H1 (cell line): ENCODE results near the gene SLC25A22. TPM values are rescaled to one million over a fixed set of nuclear protein-coding genes. Genes with fewer than 3 reads are reported as not detected.

ENCODE experiments used
- CTCF ChIA-PET: fragments of 300-600 bp; sonication (Branson Sonifier 250); formaldehyde crosslinking; loops from one replicate; lab custom pipeline; 2021; ENCODE audit not compliant: partially characterized antibody; lab: Charles Lee
- POLR2A ChIA-PET: fragments of 300-600 bp; sonication (Branson Sonifier 250); formaldehyde crosslinking; loops from one replicate; lab custom pipeline; 2021; ENCODE audit warnings: inconsistent platforms; ENCODE audit not compliant: partially characterized antibody; lab: Charles Lee
- DNase-seq, 2 experiments: peaks; one replicate each; pipeline versions ENCODE4 v3.0.0 to v3.0.0-alpha.2; 2010 to 2022; ENCODE audit warnings: low spot score in 2 of 2, low read depth in 1 of 2, mixed read lengths in 1 of 2
- FAIRE-seq: peaks from 2 replicates; lab custom pipeline; 2011; peaks lifted over from hg19 to GRCh38; lab: Jason Lieb, UNC
- H2AFZ ChIP-seq: 2 replicates; pipeline ENCODE4 v1.8.1; 2012; ENCODE audit warnings: low read length, inconsistent platforms
- H2AK5ac ChIP-seq: 2 replicates; pipeline ENCODE4 v1.6.1; 2013; ENCODE audit warnings: low read depth, low read length
- H2BK120ac ChIP-seq: replicated peaks from 2 replicates; pipeline ENCODE3; 2013; ENCODE audit warnings: low read depth, low read length, inconsistent platforms
- H2BK12ac ChIP-seq: 2 replicates; pipeline ENCODE4 v1.6.1; 2013; ENCODE audit warnings: low read depth, low read length
- H2BK15ac ChIP-seq: 2 replicates; pipeline ENCODE4 v1.6.1; 2013; ENCODE audit warnings: low read length
- H2BK20ac ChIP-seq: 2 replicates; pipeline ENCODE4 v1.6.1; 2013; ENCODE audit warnings: low read length
- H2BK5ac ChIP-seq: 2 replicates; pipeline ENCODE4 v1.6.1; 2013; ENCODE audit warnings: low read depth, low read length
- H3K14ac ChIP-seq: 2 replicates; pipeline ENCODE4 v1.6.1; 2013; ENCODE audit warnings: inconsistent platforms; ENCODE audit not compliant: insufficient read length
- H3K18ac ChIP-seq: 2 replicates; pipeline ENCODE4 v1.6.1; 2013; ENCODE audit warnings: low read length; ENCODE audit errors: extremely low read depth
- H3K23ac ChIP-seq: 2 replicates; pipeline ENCODE4 v1.6.1; 2013; ENCODE audit warnings: inconsistent platforms; ENCODE audit not compliant: insufficient read length
- H3K23me2 ChIP-seq: 2 replicates; pipeline ENCODE4 v1.6.1; 2013; ENCODE audit warnings: low read depth, low read length
- H3K27ac ChIP-seq: 2 replicates; pipeline ENCODE4 v1.6.1; 2011; ENCODE audit warnings: low read depth, low read length, inconsistent platforms
- H3K27me3 ChIP-seq, 4 experiments: replicated peaks in 1 of 4; 1 replicate in 1 of 4; 2 replicates in 3 of 4; pipeline versions ENCODE4 v1.6.1 to v1.8.1; 2011 to 2013; ENCODE audit warnings: low read length in 3 of 4, mild to moderate bottlenecking in 3 of 4, inconsistent platforms in 2 of 4, mixed read lengths in 2 of 4, moderate library complexity in 1 of 4; ENCODE audit not compliant: control insufficient read depth in 3 of 4, insufficient read depth in 3 of 4; ENCODE audit errors: extremely low read depth in 1 of 4
- H3K36me3 ChIP-seq, 4 experiments: 2 replicates each; pipeline versions ENCODE4 v1.6.1 to v1.8.1; 2011 to 2013; ENCODE audit warnings: mild to moderate bottlenecking in 4 of 4, low read length in 3 of 4, moderate library complexity in 2 of 4, control low read depth in 1 of 4, inconsistent platforms in 1 of 4; ENCODE audit not compliant: insufficient read depth in 4 of 4, control insufficient read depth in 2 of 4
- H3K4ac ChIP-seq: replicated peaks from 2 replicates; pipeline ENCODE3; 2013; ENCODE audit warnings: low read length, low read depth, mixed read lengths, inconsistent platforms; ENCODE audit not compliant: insufficient read length
- H3K4me1 ChIP-seq, 4 experiments: replicated peaks in 1 of 4; 1 replicate in 1 of 4; 2 replicates in 3 of 4; pipeline versions ENCODE4 v1.6.1 to v1.8.1; 2011 to 2013; ENCODE audit warnings: low read length in 3 of 4, inconsistent platforms in 2 of 4, mixed read lengths in 1 of 4; ENCODE audit not compliant: insufficient read depth in 4 of 4, control insufficient read depth in 3 of 4
- H3K4me2 ChIP-seq, 2 experiments: 2 replicates each; pipeline versions ENCODE4 v1.6.1 to v1.8.1; 2011 to 2013; ENCODE audit warnings: low read depth in 2 of 2, low read length in 2 of 2, control low read depth in 1 of 2, inconsistent platforms in 1 of 2, mild to moderate bottlenecking in 1 of 2; ENCODE audit not compliant: insufficient read depth in 1 of 2
- H3K4me3 ChIP-seq, 4 experiments: fragments of 200-600, 300-600 bp in 1 of 4; sonication (generic), shearing (Covaris generic), sonication (Bioruptor Twin) in 1 of 4; 2 replicates each; pipeline versions ENCODE4 v1.5.1 to v1.8.1; 2011 to 2016; ENCODE audit warnings: low read length in 4 of 4, low read depth in 3 of 4, control low read depth in 2 of 4, inconsistent platforms in 2 of 4, mild to moderate bottlenecking in 2 of 4, mixed read lengths in 1 of 4, moderate library complexity in 1 of 4; ENCODE audit not compliant: insufficient read depth in 2 of 4; ENCODE audit errors: extremely low read depth in 1 of 4
- H3K56ac ChIP-seq: replicated peaks from 2 replicates; pipeline ENCODE3; 2013; ENCODE audit warnings: low read depth, mild to moderate bottlenecking, mixed read lengths, low read length, inconsistent platforms; ENCODE audit not compliant: insufficient read length
- H3K79me1 ChIP-seq: 2 replicates; pipeline ENCODE4 v1.6.1; 2013; ENCODE audit warnings: low read depth, low read length, control low read depth
- H3K79me2 ChIP-seq, 2 experiments: 2 replicates each; pipeline versions ENCODE4 v1.6.1 to v1.8.1; 2012 to 2013; ENCODE audit warnings: low read length in 2 of 2, mild to moderate bottlenecking in 2 of 2, inconsistent platforms in 1 of 2; ENCODE audit not compliant: insufficient read depth in 2 of 2, control insufficient read depth in 1 of 2
- H3K9ac ChIP-seq, 4 experiments: replicated peaks in 1 of 4; 1 replicate in 1 of 4; 2 replicates in 3 of 4; pipeline versions ENCODE4 v1.6.1 to v1.8.1; 2011 to 2013; ENCODE audit warnings: low read depth in 3 of 4, low read length in 3 of 4, control low read depth in 2 of 4, mild to moderate bottlenecking in 2 of 4, moderate library complexity in 2 of 4, inconsistent platforms in 1 of 4; ENCODE audit errors: extremely low read depth in 1 of 4
- H3K9me3 ChIP-seq, 2 experiments: 2 replicates each; pipeline versions ENCODE4 v1.6.1 to v1.8.1; 2012 to 2013; ENCODE audit warnings: mild to moderate bottlenecking in 2 of 2, moderate library complexity in 2 of 2, control low read depth in 1 of 2, inconsistent platforms in 1 of 2, low read depth in 1 of 2, low read length in 1 of 2, mixed read lengths in 1 of 2; ENCODE audit not compliant: insufficient read depth in 2 of 2
- H4K20me1 ChIP-seq, 2 experiments: replicated peaks in 1 of 2; 2 replicates each; pipeline versions ENCODE3 to v1.8.1; 2011 to 2013; ENCODE audit warnings: inconsistent platforms in 2 of 2, low read length in 2 of 2, mild to moderate bottlenecking in 1 of 2; ENCODE audit not compliant: insufficient read depth in 2 of 2, control insufficient read depth in 1 of 2
- H4K5ac ChIP-seq: 2 replicates; pipeline ENCODE4 v1.6.1; 2013; ENCODE audit warnings: low read length, low read depth, mixed read lengths, inconsistent platforms; ENCODE audit not compliant: insufficient read length
- H4K8ac ChIP-seq: 2 replicates; pipeline ENCODE4 v1.8.0; 2013; ENCODE audit warnings: mild to moderate bottlenecking, moderate library complexity, low read length, inconsistent platforms; ENCODE audit not compliant: insufficient read depth; ENCODE audit errors: extremely low read depth
- H4K91ac ChIP-seq: replicated peaks from 2 replicates; pipeline ENCODE3; 2013; ENCODE audit warnings: low read length, mixed read lengths, inconsistent platforms; ENCODE audit not compliant: insufficient read length
- ASH2L ChIP-seq: fragments of 200-600, 300-600 bp; sonication (generic); IDR thresholded peaks from one replicate; pipeline ENCODE4 v1.7.1; 2017; ENCODE audit warnings: low read length
- FOSL1 ChIP-seq: IDR thresholded peaks from 2 replicates; pipeline ENCODE4 v1.6.1; 2011; ENCODE audit warnings: mild to moderate bottlenecking, low read depth, low read length, moderate library complexity; ENCODE audit not compliant: insufficient read depth
- JUN ChIP-seq: IDR thresholded peaks from 2 replicates; pipeline ENCODE4 v1.6.1; 2011; ENCODE audit warnings: low read depth, mild to moderate bottlenecking, improper control_type of control experiment, low read length
- POLR2A ChIP-seq, 2 experiments: IDR thresholded peaks; 1 replicate in 1 of 2; 2 replicates in 1 of 2; pipeline ENCODE4 v1.6.1; 2011; ENCODE audit warnings: low read depth in 2 of 2, low read length in 2 of 2, mild to moderate bottlenecking in 2 of 2; ENCODE audit errors: control extremely low read depth in 1 of 2
- WGBS, 2 experiments: shearing (Covaris generic) in 1 of 2; methylation state at CpG; one replicate each; pipeline versions ENCODE4 v1.1.6 to v1.1.7; 2013 to 2015; ENCODE audit warnings: low lambda C conversion rate in 2 of 2, mixed read lengths in 2 of 2, inconsistent platforms in 1 of 2, low coverage in 1 of 2, missing lambda C conversion rate in 1 of 2; ENCODE audit not compliant: insufficient replicate concordance in 2 of 2, insufficient coverage in 1 of 2, insufficient read length in 1 of 2; ENCODE audit errors: extremely low coverage in 1 of 2, missing lambda C conversion rate in 1 of 2; 5-methylcytosine and 5-hydroxymethylcytosine counted together
- polyA plus RNA-seq, 7 experiments: library from polyadenylated mRNA; depleted of rRNA in 3 of 7; stranded (reverse) in 5 of 7; unstranded in 2 of 7; fragments of >200 nt in 5 of 7; fragments of 200-250 nt in 2 of 7; gene quantifications; 1 replicate in 5 of 7; 2 replicates in 1 of 7; 4 replicates in 1 of 7; pipeline versions ENCODE4 v1.2.1 to v1.2.3, GENCODE V29; 2011 to 2013; ENCODE audit warnings: missing spikeins in 2 of 7, mixed read lengths in 2 of 7
- total RNA-seq: library from RNA; stranded (reverse); fragmentation: NEBNext Ultra II Directional; extraction: Animal tissue kit (Norgen Biotek cat#: 25700); gene quantifications from 2 replicates; pipeline ENCODE4 v1.2.1, GENCODE V29; 2021
- TF ChIP-seq, protein P1 (sequence below): IDR thresholded peaks from 2 replicates; pipeline ENCODE4 v1.6.1; 2012; ENCODE audit warnings: low read length, inconsistent platforms

Gene SLC25A22
- total and polyA plus RNA-seq, 2 of the 8 experiments (the other 6 are each of a cell fraction or from before 2014, with no cell fraction given) = 31.5 to 48.0 TPM

DNA sequence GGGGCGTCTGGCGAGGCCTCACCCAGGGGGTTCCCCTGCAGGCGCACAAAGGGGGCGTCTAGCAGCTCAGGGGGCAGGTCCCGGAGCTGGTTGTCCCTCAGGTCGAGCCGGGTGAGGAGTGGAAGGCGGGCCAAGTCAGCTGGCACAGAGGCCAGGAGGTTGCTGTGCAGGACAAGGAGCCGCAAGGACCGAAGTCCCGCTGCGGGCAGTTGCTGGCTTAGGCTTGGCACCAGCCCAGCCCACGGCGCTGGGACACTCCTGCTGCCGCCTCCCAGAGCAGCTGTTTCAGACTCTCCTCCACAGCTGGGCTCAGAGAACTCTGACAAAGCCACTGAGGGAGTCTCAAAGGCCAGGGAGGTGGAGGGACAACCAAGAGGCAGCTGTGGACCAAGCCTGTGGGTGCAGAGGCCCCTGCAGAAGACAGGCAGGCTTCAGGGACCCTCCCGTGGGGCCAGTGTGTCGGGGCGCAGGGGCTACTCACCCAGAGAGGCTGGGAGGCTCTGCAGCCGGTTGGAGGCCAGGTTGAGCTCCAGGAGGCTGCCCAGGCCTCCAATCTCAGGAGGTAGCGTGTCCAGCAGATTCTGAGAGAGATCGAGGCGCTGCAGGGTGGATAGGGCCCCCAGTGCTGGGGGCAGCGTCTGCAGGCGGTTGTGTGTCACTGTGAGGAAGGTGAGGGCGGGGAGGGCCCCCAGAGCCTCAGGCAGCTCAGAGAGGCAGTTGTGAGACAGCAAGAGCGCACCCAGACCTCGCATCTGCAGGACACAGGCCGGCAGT is 4.8 kb upstream of the SLC25A22 start:
- H4K8ac ChIP-seq = no peak overlapping the region
- H3K27ac ChIP-seq = no peak overlapping the region
- POLR2A ChIA-PET = interaction anchor here (0.6 to 53.0 kb wide), 6 partner anchors 8 to 158 kb away, joined by 3 to 1917 read pairs (median 8); partner anchors contain the start of genes CD151, CEND1, CRACR2B and PNPLA2
- no peak overlapping the region for H3K4ac ChIP-seq
- peaks cover 0 to 8% of the 10 kb centered on the region in 2 experiments for H4K20me1 ChIP-seq
- no peak overlapping the region for H4K91ac ChIP-seq
- H3K23me2 ChIP-seq = peaks cover 9% of the 10 kb centered on the region; the same call in 1 of the 2 replicates
- no peaks in the 10 kb centered on the region; a peak in 1 of 7 replicates for H3K27me3 ChIP-seq
- no peak overlapping the region for H2BK20ac ChIP-seq
- H2BK5ac ChIP-seq = 0 out of 2 replicates have a peak overlapping the region, but pooled peaks have one; percentile 67
- TF ChIP-seq FOSL1 (no peak), ASH2L (no peak), POLR2A (IDR thresholded peaks at IDR 0.05; ENCODE audit: control extremely low read depth in 1 of 2, low read depth in 2 of 2, low read length in 2 of 2) (no peak), JUN (no peak)
- TF ChIP-seq, protein P1, sequence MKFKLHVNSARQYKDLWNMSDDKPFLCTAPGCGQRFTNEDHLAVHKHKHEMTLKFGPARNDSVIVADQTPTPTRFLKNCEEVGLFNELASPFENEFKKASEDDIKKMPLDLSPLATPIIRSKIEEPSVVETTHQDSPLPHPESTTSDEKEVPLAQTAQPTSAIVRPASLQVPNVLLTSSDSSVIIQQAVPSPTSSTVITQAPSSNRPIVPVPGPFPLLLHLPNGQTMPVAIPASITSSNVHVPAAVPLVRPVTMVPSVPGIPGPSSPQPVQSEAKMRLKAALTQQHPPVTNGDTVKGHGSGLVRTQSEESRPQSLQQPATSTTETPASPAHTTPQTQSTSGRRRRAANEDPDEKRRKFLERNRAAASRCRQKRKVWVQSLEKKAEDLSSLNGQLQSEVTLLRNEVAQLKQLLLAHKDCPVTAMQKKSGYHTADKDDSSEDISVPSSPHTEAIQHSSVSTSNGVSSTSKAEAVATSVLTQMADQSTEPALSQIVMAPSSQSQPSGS = no peak
- TF ChIP-seq, all 59 proteins: peak for 0
- no peak overlapping the region for H3K14ac ChIP-seq
- FAIRE-seq = no peak
- peaks cover 2% of the 10 kb centered on the region; the same call in 1 of the 2 replicates for H3K79me1 ChIP-seq
- no peak overlapping the region for H3K23ac ChIP-seq
- CTCF ChIA-PET = interaction anchor here (0.8 to 2.7 kb wide), 6 partner anchors 13 to 75 kb away, joined by 3 to 7 read pairs (median 3); partner anchors contain the start of gene CEND1
- no peaks in the 10 kb centered on the region; a peak in 1 of 4 replicates for H3K79me2 ChIP-seq
- DNase-seq = no peak
- H3K4me3 ChIP-seq = no peak overlapping the region
- no peak overlapping the region for H4K5ac ChIP-seq
- H3K9me3 ChIP-seq = no peaks in the 10 kb centered on the region
- H2BK15ac ChIP-seq = no peak overlapping the region
- H3K56ac ChIP-seq = no peak overlapping the region
- no peak overlapping the region for H2BK120ac ChIP-seq
- H3K18ac ChIP-seq = no peak overlapping the region
- no peak overlapping the region for H2AK5ac ChIP-seq
- 95% methylated on average over 27 of the region's 28 CpGs; no CpG with 5 or more reads in 1 of the 2 experiments for WGBS, 2 experiments
- H2AFZ ChIP-seq = no peak overlapping the region
- H3K4me1 ChIP-seq = peaks cover 0 to 8% (median 7%) of the 10 kb centered on the region in 4 experiments; a peak in 5 of 7 replicates
- 0 out of 2 replicates have a peak overlapping the region, but pooled peaks have one; percentile 9 for H2BK12ac ChIP-seq
- H3K9ac ChIP-seq = no peak overlapping the region
- peaks cover 3 to 30% (median 6%) of the 10 kb centered on the region in 4 experiments; a peak in 5 of 8 replicates for H3K36me3 ChIP-seq
- peak overlapping the region in 1 of 2 experiments; percentile 67; a peak in 1 of 4 replicates for H3K4me2 ChIP-seq
